GM12865 (cell line): ENCODE results near the gene ROBO3.

Experiments used
- DNase-seq: peaks from one replicate; pipeline ENCODE4 v3.0.0; 2010; ENCODE audit warnings: low read depth
- H3K4me3 ChIP-seq: 2 replicates; pipeline ENCODE4 v1.5.1; 2011; ENCODE audit warnings: mild to moderate bottlenecking, low read depth, low read length, control low read depth
- TF ChIP-seq, protein P1 (sequence below): IDR thresholded peaks from 2 replicates; pipeline ENCODE4 v1.5.1; 2011; ENCODE audit warnings: low read length, control low read depth, low read depth, inconsistent platforms; ENCODE audit not compliant: insufficient read depth; ENCODE audit errors: missing control alignments

Gene ROBO3

DNA sequence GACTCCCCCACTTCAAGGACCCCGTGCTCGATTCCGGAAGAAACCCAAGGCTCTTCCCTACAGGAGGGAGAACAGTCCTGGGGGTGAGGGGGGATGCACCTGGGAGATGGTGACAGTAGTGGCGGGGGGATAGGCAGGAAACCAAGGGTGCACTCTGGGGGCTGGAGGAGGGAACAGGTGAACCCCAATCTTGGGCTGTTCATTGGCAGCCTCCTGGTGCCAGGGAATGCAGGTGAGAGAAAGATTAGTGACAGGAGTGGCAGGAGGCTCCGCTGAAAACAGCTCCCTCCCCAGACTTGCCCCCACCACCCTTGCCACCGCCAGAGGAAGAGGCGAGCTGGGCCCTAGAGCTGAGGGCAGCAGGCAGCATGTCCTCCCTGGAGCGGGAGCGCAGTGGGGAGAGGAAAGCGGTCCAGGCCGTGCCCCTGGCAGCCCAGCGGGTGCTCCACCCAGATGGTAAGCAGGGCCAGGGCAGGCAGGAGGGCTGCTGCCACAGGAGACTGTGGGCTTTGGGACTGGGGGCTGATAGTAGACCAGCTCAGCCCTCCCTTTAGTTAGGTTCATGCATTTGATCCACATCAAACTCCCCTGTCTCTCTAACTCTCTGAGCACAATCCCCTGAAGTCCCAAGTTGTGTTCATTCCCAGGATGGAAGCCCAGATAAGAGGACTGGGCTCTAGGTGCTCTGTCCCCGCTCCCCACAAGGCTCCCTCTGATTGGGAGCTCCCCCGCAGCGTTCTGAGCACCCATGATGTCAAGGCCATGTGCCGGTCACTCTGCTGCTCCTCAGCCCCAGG lies 14.5 kb downstream of the ROBO3 start:
- TF ChIP-seq, protein P1, sequence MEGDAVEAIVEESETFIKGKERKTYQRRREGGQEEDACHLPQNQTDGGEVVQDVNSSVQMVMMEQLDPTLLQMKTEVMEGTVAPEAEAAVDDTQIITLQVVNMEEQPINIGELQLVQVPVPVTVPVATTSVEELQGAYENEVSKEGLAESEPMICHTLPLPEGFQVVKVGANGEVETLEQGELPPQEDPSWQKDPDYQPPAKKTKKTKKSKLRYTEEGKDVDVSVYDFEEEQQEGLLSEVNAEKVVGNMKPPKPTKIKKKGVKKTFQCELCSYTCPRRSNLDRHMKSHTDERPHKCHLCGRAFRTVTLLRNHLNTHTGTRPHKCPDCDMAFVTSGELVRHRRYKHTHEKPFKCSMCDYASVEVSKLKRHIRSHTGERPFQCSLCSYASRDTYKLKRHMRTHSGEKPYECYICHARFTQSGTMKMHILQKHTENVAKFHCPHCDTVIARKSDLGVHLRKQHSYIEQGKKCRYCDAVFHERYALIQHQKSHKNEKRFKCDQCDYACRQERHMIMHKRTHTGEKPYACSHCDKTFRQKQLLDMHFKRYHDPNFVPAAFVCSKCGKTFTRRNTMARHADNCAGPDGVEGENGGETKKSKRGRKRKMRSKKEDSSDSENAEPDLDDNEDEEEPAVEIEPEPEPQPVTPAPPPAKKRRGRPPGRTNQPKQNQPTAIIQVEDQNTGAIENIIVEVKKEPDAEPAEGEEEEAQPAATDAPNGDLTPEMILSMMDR, result no peak
- no peak overlapping the region for H3K4me3 ChIP-seq
- no peak for DNase-seq

DNA sequence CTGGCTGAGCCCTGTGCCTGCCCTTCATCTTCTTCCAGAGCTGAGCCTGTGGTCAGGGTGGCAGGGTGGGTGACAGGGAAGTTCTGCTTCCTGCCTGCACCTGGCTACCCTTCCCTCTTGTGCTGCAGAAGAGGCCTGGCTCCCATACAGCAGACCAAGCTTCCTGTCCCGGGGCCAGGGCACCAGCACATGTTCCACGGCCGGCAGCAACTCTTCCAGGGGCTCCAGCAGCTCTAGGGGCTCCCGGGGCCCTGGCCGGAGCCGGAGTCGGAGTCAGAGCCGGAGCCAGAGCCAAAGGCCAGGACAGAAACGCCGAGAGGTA lies 15.0 kb downstream of the ROBO3 start:
- no peak for DNase-seq
- no peak overlapping the region for H3K4me3 ChIP-seq
- TF ChIP-seq, protein P1, result no peak

DNA sequence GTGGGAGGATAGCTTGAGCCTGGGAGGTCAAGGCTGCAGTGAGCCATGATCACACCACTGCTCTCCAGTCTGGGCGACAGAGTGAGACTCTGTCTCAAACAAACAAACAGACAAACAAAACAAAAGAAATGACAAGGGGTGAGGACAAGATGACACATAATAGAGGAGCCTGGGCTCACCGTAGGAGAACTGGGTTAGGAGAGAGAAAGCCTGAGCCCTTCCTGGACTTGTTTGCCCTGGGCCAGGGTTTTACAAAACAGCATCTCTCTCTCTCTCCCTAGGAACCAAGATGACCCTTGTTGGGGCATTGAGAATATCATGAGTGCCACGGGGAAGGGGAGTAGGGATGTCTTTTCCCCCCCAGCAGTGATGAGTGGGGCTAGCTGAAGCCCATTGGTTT lies 15.7 kb downstream of the ROBO3 start:
- TF ChIP-seq, protein P1, result no peak
- no peak for DNase-seq

DNA sequence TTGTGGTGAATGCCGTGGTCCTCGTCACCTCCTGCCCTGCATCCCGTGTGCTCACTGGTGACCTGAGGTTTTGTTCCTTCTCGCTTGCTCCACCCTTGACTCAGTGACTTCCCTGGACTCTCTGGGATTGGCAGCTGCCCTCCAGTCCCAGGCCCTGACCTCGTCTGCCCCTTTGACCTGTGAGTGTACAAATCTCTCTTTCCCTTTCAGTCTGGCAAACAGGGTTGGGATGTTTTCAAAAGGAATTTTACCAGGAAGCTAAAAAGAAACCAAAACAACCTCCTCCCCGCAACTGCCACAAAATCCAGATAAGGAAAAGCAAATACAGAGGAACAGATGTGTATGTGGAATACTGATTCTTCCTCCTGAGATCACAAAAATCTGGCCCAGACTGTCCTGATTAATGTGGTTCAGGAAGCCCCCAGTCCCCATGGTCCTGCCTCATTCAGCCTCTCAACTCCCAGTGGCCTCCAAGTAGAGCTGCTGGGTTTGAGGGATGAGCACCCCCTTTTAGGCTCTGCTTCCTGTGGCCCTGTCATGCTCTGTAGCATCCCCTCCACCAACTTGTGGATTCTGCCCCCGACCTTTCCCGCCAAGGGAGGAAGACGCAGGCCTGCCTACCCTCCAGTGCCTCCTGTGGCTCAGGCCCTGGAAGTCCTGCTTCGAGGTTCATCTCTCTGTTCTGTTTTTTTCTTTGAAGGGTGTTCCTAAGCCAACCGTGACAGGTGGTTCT lies 17.3 kb downstream of the ROBO3 start:
- TF ChIP-seq, protein P1, result no peak
- no peak overlapping the region for H3K4me3 ChIP-seq
- DNase-seq, result no peak

More for the DNA sequence above, 15.7 kb downstream of the ROBO3 start:
- no peak overlapping the region for H3K4me3 ChIP-seq

DNA sequence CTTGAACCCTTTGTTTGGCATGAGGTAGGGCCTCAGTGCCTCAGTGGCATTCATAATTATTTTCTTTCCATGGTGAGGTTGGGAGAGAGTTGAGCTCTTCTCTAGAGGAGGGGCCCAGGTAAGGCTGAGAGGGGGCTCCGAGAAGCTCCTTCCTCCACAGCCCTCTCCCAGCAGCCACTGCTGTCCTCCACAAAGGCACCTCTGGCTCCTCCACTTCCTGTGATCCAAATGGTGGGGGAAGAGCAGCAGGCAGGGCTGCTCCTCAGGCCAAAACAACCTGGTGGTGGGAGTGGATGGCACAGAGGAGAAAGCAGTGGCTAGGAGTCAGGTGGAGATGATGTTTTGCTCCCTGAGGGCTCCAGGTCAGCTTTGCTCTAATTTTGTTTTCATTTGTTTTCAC lies 19.1 kb downstream of the ROBO3 start:
- no peak for DNase-seq
- no peak overlapping the region for H3K4me3 ChIP-seq
- TF ChIP-seq, protein P1, result no peak

DNA sequence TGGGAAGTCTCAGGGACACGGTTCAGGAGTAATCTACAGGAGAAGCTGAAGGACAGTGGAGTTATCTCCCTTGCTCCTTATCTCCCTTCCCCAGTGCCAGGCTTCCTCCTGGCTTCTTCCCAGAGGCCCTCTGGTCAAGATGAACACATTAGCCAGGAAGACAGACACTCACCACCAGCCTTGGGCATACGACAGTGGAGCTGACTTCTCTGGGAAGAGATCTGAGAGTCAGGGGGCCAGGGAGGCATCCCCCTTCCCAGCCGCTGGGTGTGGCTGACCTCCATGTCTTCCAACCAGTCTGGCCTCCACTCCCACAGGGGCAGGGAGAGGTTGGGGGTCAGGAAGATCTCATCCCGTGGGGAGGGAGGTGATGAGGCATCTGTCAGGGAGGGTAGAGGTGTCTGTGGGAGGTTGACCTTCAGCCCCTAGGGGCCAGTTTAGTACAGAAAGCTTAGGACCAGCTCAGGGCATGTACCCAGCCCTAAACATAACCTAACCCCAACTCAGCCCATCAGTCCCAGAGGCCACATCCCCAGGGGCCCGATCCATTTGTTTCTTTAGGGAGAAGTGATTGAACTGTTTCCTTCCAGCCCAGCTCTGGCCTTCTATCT lies 19.7 kb downstream of the ROBO3 start:
- no peak overlapping the region for H3K4me3 ChIP-seq
- DNase-seq, result no peak
- TF ChIP-seq, protein P1, result no peak

DNA sequence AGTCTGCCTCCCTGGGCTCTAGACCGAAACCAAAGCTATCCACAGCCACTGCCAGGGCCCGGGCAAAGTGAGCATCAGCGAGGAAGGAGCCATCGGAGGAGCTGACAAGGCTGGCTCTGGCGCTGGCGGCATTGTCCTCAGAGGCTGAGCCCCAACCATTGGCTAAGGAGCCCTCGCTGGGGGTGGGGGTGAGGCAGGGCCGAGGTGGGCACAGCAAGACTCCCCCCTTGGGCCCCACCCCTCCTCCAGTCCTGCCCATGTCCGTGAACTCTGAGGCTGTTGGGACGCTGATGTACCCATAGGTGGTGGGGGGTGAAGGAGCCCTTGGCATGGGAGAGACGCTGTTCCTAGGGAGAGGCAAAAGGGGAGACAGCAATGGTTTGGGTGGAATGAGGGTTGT lies 21.2 kb downstream of the ROBO3 start:
- DNase-seq, result no peak
- TF ChIP-seq, protein P1, result no peak
- no peak overlapping the region for H3K4me3 ChIP-seq
